GM18526 (cell line): ENCODE results near the gene CHMP1A.

ENCODE experiments used
- POLR2A ChIP-seq: IDR thresholded peaks from 3 replicates; pipeline ENCODE4 v1.6.1; 2011; ENCODE audit not compliant: insufficient read length; ENCODE audit errors: extremely low read depth

CHMP1A gene

DNA sequence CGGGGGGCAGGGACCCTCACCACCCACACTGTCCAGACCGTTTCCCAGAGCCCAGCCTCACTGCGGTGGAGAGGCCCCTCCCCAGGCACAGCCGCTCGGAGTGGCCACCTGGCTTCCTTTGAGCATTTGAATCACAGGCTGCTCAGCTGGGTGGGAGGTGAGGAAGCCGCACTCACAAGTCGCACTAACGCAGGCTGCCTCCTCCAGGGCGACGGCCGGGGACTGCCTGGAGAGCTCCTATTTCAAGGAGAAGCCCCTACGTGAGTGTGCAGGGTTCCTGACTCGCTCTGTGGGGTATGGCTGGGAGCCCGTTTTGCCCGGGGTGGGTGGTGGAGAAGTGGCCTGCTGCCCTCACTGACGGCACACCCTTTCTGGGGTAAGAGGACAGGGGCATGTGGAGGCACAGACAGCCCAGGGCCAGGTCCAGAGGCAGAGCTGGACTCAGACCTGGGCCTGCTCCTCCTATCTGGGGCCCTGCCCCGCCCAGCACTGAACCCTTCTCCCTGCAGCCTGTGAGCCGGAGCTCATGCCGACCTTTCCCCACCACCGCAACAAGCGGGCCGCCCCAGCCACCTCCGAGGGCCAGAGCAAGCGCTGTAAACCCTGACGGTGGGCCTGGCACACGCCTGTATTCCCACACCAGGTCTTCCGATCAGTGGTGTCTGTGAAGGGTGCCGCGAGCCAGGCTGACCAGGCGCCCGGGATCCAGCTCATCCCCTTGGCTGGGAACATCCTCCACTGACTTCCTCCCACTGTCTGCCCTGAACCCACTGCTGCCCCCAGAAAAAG lies 37.8 kb upstream of the CHMP1A start:
- no peak for TF ChIP-seq POLR2A

DNA sequence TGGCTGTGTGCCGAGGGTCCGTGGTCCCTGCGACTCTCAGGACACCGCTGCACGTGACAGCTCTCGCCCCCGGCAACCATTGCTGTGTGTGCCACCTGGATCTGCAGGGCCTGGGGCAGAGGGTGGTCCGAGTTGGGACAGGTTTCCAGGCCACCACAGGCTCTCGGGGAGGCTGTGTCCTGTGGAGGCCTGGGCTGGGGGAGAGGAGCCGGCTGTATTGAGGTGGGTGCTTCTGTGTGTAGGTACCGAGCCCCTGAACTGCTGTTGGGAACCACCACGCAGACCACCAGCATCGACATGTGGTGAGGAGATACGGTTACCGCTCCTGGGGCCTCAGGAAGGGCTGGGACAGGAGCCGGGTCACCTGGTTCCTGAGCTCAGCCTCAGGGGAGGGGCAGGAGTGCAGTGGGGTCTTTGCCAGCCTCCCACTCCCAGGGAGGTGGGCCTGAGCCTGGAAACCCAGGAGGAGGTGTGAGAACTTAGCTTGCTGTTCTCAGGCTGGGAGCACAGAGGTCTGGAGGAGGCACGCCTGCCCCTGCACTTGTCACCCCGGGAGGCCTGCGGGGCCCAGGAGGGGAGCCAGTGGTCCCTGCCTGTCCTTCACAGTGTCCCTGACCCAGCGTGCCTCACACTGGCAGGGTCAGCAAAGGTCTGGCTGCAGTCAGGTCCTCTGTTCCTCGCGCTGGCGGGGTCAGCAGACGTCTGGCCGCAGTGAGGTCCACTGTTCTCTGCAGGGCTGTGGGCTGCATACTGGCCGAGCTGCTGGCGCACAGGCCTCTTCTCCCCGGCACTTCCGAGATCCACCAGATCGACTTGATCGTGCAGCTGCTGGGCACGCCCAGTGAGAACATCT lies 36.6 kb upstream of the CHMP1A start:
- TF ChIP-seq POLR2A: no peak

DNA sequence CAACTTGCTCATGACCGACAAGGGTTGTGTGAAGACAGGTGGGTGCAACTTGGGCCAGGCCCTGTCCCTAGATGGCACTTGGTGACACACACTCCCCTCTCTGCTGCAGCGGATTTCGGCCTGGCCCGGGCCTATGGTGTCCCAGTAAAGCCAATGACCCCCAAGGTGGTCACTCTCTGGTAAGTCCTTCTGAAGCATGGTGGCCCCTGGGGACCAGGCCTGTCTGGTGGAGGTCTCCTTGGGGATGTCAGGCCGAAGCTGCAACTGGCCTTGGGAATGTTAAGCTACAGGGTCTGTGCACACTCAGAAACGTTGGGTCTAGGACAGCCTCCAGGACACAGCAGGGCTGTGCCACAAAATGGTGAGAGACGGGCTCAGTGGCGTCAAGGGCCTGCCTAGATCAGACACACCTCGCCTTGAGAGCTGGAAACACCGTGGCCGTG lies 35.8 kb upstream of the CHMP1A start:
- TF ChIP-seq POLR2A: no peak

GRCh38 chr16:89691986-89692569 lies 34.6 kb upstream of the CHMP1A start:
- no peak for TF ChIP-seq POLR2A

- no peak for TF ChIP-seq POLR2A
Observed at GRCh38 chr16:89691231-89691985, 33.9 kb upstream of the CHMP1A start.

DNA sequence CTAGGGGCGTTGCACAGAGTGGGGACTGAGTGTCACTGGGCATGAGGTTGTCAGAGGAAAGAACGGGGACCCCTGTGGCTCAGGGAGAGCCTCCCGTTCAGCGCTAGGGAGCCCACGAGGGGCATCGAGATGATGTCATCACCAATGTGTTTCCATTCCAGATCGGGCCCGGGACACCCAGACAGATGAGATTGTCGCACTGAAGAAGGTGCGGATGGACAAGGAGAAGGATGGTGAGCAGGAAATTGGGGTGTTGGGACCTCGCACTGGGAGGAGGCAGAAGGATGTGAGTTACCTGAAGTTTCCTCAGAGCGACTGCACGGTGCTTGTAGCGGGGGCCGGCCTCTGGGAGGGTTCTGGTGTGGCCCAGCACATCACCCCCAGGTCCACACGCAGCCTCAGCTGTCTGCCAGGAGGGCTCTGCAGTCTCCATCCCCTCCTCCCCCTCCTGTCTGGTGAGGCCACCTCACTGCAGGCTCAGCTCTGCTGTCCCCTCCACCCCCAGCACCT lies 32.9 kb upstream of the CHMP1A start:
- TF ChIP-seq POLR2A: no peak

- TF ChIP-seq POLR2A: no peak
Observed at GRCh38 chr16:89689142-89689541, 31.6 kb upstream of the CHMP1A start.

GRCh38 chr16:89688395-89688794 lies 30.9 kb upstream of the CHMP1A start:
- TF ChIP-seq POLR2A: no peak

- TF ChIP-seq POLR2A: no peak
Observed at GRCh38 chr16:89687092-89687940, 29.8 kb upstream of the CHMP1A start.

GRCh38 chr16:89686520-89687091 lies 29.1 kb upstream of the CHMP1A start, which contains the start of gene CDK10:
Gene CDK10 (plus strand): TSS chr16:89686689. CDS start chr16:89686711, 22 bp downstream.
- peak; percentile 95 for TF ChIP-seq POLR2A

- no peak for TF ChIP-seq POLR2A
Observed at GRCh38 chr16:89685916-89686315, 28.4 kb upstream of the CHMP1A start.

DNA sequence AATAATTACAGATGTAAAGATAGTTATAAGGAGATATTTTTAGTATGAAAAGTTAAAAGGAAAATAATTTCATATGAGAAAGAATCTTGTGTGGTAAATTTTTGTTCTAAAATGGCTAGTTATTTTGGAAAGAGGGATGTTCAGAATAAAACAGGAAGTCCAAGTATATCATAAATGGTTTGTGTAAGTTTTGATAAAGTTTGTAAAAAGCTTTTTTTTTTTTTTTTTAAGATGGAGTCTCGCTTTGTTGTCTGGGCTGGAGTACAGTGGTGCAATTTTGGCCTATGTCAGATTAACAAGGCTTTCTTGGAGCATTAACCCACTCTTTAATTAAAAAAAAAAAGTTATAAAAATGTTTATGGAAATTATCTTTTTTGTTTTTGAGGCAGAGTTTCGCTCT lies 20.8 kb upstream of the CHMP1A start:
- TF ChIP-seq POLR2A: no peak

GRCh38 chr16:89672177-89672941 lies 14.9 kb upstream of the CHMP1A start:
- TF ChIP-seq POLR2A: no peak
